HFFc6 (cell line): ENCODE measurements around the gene METTL1. TPM values are rescaled to one million over a fixed set of nuclear protein-coding genes. Genes with fewer than 3 reads are reported as not detected.

Source experiments
- DNase-seq: peaks from one replicate; pipeline ENCODE4 v3.0.0-alpha.2; 2018
- H3K27ac Mint-ChIP-seq: 2 replicates; pipeline ENCODE4 v1.8.0; 2020; ENCODE audit warnings: mild to moderate bottlenecking, mixed read lengths
- H3K27me3 Mint-ChIP-seq: 2 replicates; pipeline ENCODE4 v1.8.0; 2021; ENCODE audit warnings: mild to moderate bottlenecking, moderate library complexity, mixed read lengths; ENCODE audit not compliant: insufficient read depth
- H3K36me3 Mint-ChIP-seq: 2 replicates; pipeline ENCODE4 v1.8.0; 2021; ENCODE audit warnings: low read depth, mixed read lengths
- H3K4me1 Mint-ChIP-seq: 2 replicates; pipeline ENCODE4 v1.8.0; 2020; ENCODE audit warnings: low read depth, mixed read lengths
- H3K4me3 Mint-ChIP-seq: 2 replicates; pipeline ENCODE4 v1.8.0; 2020; ENCODE audit warnings: mild to moderate bottlenecking, moderate library complexity, mixed read lengths
- H3K9me3 Mint-ChIP-seq: 2 replicates; pipeline ENCODE4 v1.8.0; 2020; ENCODE audit warnings: mild to moderate bottlenecking, mixed read lengths
- CTCF ChIP-seq: fragments of 200-600 bp; sonication (generic); IDR thresholded peaks from 2 replicates; pipeline ENCODE4 v1.5.0; 2021; ENCODE audit warnings: antibody characterized with exemption, mild to moderate bottlenecking
- total RNA-seq, 6 experiments: library from RNA; stranded (reverse); fragmentation: NEBNext Ultra II Directional; extraction: Animal tissue kit (Norgen Biotek cat#: 25700); gene quantifications; 2 replicates in 1 of 6; 3 replicates in 5 of 6; pipeline ENCODE4 v1.2.3, GENCODE V29; 2021

Gene METTL1
- total RNA-seq, 6 experiments from 2014 or later = 30.0 to 41.8 (median 36.0) TPM

- H3K9me3 Mint-ChIP-seq = no peaks in the 10 kb centered on the region
- H3K36me3 Mint-ChIP-seq = peaks cover 28% of the 10 kb centered on the region
These were observed 10.9 kb upstream of the METTL1 start, which contains the start of gene TSFM for GRCh38 chr12:57782608-57783465. Gene TSFM, plus strand, starts transcription at chr12:57782787. Its CDS starts 15 bp downstream, at chr12:57782802.

GRCh38 chr12:57782243-57782607 is 10.3 kb upstream of the METTL1 start:
- Mint-ChIP-seq H3K4me1 (peaks cover 22% of the 10 kb centered on the region), H3K4me3 (peak overlapping the region; percentile 97), H3K9me3 (no peaks in the 10 kb centered on the region), H3K27ac (no peak overlapping the region), H3K36me3 (peaks cover 23% of the 10 kb centered on the region), H3K27me3 (peaks cover 2% of the 10 kb centered on the region; the same call in 1 of the 2 replicates)
- no peak for DNase-seq
- TF ChIP-seq CTCF = no peak

More at GRCh38 chr12:57782608-57783465, 10.9 kb upstream of the METTL1 start, which contains the start of gene TSFM:
- H3K4me1 Mint-ChIP-seq = peaks cover 22% of the 10 kb centered on the region
- peak; percentile 97 for TF ChIP-seq CTCF
- peak within 1 kb of the TSS; percentile 85 for H3K27ac Mint-ChIP-seq
- peaks cover 2% of the 10 kb centered on the region; the same call in 1 of the 2 replicates for H3K27me3 Mint-ChIP-seq
- peak; percentile 93 for DNase-seq
- H3K4me3 Mint-ChIP-seq = peak within 1 kb of the TSS; percentile 97

- TF ChIP-seq CTCF = no peak
- H3K27ac Mint-ChIP-seq = no peak overlapping the region
These were observed 9.9 kb upstream of the METTL1 start for GRCh38 chr12:57781801-57782200.

GRCh38 chr12:57781244-57781643 is 9.3 kb upstream of the METTL1 start:
- Mint-ChIP-seq H3K9me3 (no peaks in the 10 kb centered on the region), H3K4me3 (no peak overlapping the region), H3K27ac (no peak overlapping the region), H3K36me3 (peaks cover 18% of the 10 kb centered on the region), H3K4me1 (peaks cover 22% of the 10 kb centered on the region), H3K27me3 (peaks cover 2% of the 10 kb centered on the region; the same call in 1 of the 2 replicates)
- no peak for DNase-seq
- TF ChIP-seq CTCF = no peak

More at GRCh38 chr12:57781801-57782200, 9.9 kb upstream of the METTL1 start:
- H3K4me3 Mint-ChIP-seq = no peak overlapping the region
- H3K9me3 Mint-ChIP-seq = no peaks in the 10 kb centered on the region
- H3K4me1 Mint-ChIP-seq = peaks cover 22% of the 10 kb centered on the region
- no peak for DNase-seq
- H3K36me3 Mint-ChIP-seq = peaks cover 21% of the 10 kb centered on the region
- H3K27me3 Mint-ChIP-seq = peaks cover 2% of the 10 kb centered on the region; the same call in 1 of the 2 replicates

- Mint-ChIP-seq H3K36me3 (peaks cover 26% of the 10 kb centered on the region), H3K4me1 (peaks cover 22% of the 10 kb centered on the region), H3K4me3 (no peak overlapping the region), H3K27me3 (peaks cover 2% of the 10 kb centered on the region; the same call in 1 of the 2 replicates), H3K9me3 (no peaks in the 10 kb centered on the region), H3K27ac (no peak overlapping the region; the same call in 1 of the 2 replicates)
- TF ChIP-seq CTCF = no peak
- DNase-seq = no peak
These were observed 8.5 kb upstream of the METTL1 start for GRCh38 chr12:57780284-57780897.
